Measurements from ENCODE around the gene EXOSC5.

EXOSC5 gene

GRCh38 chr19:41398050-41398418, 875 bp upstream of the EXOSC5 start:
- 0% methylated on average over 5 of the region's 5 CpGs for WGBS
- Histone ChIP-seq H2BK15ac (ENCODE audit: low read depth, poor library complexity, severe bottlenecking) (no peak overlapping the region), H3K23ac (ENCODE audit: low read length in 2 of 2) (no peak overlapping the region), H3K9me3 (ENCODE audit: control insufficient read depth, low read length) (no peaks in the 10 kb centered on the region), H2AK5ac (ENCODE audit: low read length, severe bottlenecking) (no peak overlapping the region), H3K27ac (ENCODE audit: low read length, poor library complexity, severe bottlenecking) (no peak overlapping the region), H3K4me3 (ENCODE audit: insufficient read depth in 1 of 2, low read depth in 1 of 2, low read length in 2 of 2) (peak overlapping the region; percentile 93 to 98), H4K91ac (ENCODE audit: low read length) (no peak overlapping the region), H2BK12ac (ENCODE audit: low read length in 2 of 2) (no peak overlapping the region), H3K4me2 (ENCODE audit: low read length, poor library complexity, severe bottlenecking) (peak overlapping the region; percentile 93), H3K4ac (ENCODE audit: low read depth in 1 of 2, low read length in 2 of 2) (peak overlapping the region; percentile 70 to 79), H3K79me1 (replicated peaks; ENCODE audit: low read length, poor library complexity, severe bottlenecking) (peaks cover 28% of the 10 kb centered on the region), H3K36me3 (ENCODE audit: control insufficient read depth in 1 of 2, insufficient read depth in 2 of 2, low read depth in 1 of 2, low read length in 2 of 2) (peaks cover 3% of the 10 kb centered on the region in 2 experiments), H3K18ac (ENCODE audit: low read depth in 1 of 2, low read length in 2 of 2) (peak overlapping the region in 1 of 2 experiments; percentile 69), H3K14ac (ENCODE audit: low read length in 2 of 2) (no peak overlapping the region), H3K9ac (ENCODE audit: low read length) (peak overlapping the region; percentile 98), H2BK120ac (ENCODE audit: low read depth, low read length) (no peak overlapping the region), H4K8ac (ENCODE audit: low read length) (peak overlapping the region; percentile 21), H3K4me1 (ENCODE audit: control insufficient read depth, insufficient read depth, low read depth, low read length) (peaks cover 5% of the 10 kb centered on the region), H3K27me3 (ENCODE audit: control insufficient read depth in 1 of 2, insufficient read depth in 1 of 2, low read length in 2 of 2) (no peaks in the 10 kb centered on the region), H2AFZ (ENCODE audit: low read depth, low read length) (peak overlapping the region; percentile 79), H2BK5ac (ENCODE audit: low read depth, low read length, poor library complexity, severe bottlenecking) (peak overlapping the region; percentile 79)
- no peak for DNase-seq

GRCh38 chr19:41395355-41395754, 1.8 kb downstream of the EXOSC5 start:
- Histone ChIP-seq H3K4me1 (ENCODE audit: control insufficient read depth, insufficient read depth, low read depth, low read length) (peaks cover 5% of the 10 kb centered on the region), H3K14ac (ENCODE audit: low read length in 2 of 2) (no peak overlapping the region), H2BK5ac (ENCODE audit: low read depth, low read length, poor library complexity, severe bottlenecking) (no peak overlapping the region), H2BK120ac (ENCODE audit: low read depth, low read length) (no peak overlapping the region), H4K8ac (ENCODE audit: low read length) (no peak overlapping the region), H4K91ac (ENCODE audit: low read length) (no peak overlapping the region), H3K9ac (ENCODE audit: low read length) (no peak overlapping the region), H3K18ac (ENCODE audit: low read depth in 1 of 2, low read length in 2 of 2) (no peak overlapping the region), H3K27ac (ENCODE audit: low read length, poor library complexity, severe bottlenecking) (no peak overlapping the region), H2BK12ac (ENCODE audit: low read length in 2 of 2) (no peak overlapping the region), H3K27me3 (ENCODE audit: control insufficient read depth in 1 of 2, insufficient read depth in 1 of 2, low read length in 2 of 2) (no peaks in the 10 kb centered on the region), H3K36me3 (ENCODE audit: control insufficient read depth in 1 of 2, insufficient read depth in 2 of 2, low read depth in 1 of 2, low read length in 2 of 2) (peaks cover 17 to 26% of the 10 kb centered on the region in 2 experiments), H3K23ac (ENCODE audit: low read length in 2 of 2) (no peak overlapping the region), H2AFZ (ENCODE audit: low read depth, low read length) (no peak overlapping the region), H2AK5ac (ENCODE audit: low read length, severe bottlenecking) (no peak overlapping the region), H3K9me3 (ENCODE audit: control insufficient read depth, low read length) (no peaks in the 10 kb centered on the region), H3K4me3 (ENCODE audit: insufficient read depth in 1 of 2, low read depth in 1 of 2, low read length in 2 of 2) (no peak overlapping the region), H2BK15ac (ENCODE audit: low read depth, poor library complexity, severe bottlenecking) (no peak overlapping the region), H3K4me2 (ENCODE audit: low read length, poor library complexity, severe bottlenecking) (no peak overlapping the region), H3K4ac (ENCODE audit: low read depth in 1 of 2, low read length in 2 of 2) (no peak overlapping the region), H3K79me1 (replicated peaks; ENCODE audit: low read length, poor library complexity, severe bottlenecking) (peaks cover 26% of the 10 kb centered on the region)
- DNase-seq = no peak
- 75% methylated on average over 6 of the region's 6 CpGs for WGBS

DNA sequence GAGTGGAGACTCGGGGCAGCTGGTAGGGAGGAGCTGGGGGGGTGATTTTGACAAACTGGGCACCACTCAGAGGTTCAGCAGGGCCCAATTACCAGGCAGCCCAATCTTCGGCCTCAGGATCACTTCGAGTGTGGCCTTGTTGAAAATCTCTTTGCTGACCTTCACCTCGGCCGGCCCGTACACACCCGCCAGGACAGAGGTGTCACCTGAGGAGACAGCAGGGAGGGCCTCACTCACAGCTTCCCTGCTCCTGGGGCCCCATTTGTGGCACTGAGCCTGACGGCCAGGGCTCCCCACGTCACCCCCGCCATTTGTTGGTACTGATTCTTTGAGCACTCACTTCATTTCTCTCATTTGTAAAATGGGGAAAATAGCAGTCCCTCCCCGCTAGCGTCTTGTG, 4.4 kb downstream of the EXOSC5 start:
- H3K27me3 ChIP-seq (ENCODE audit: control insufficient read depth in 1 of 2, insufficient read depth in 1 of 2, low read length in 2 of 2) = no peaks in the 10 kb centered on the region
- H3K4me3 ChIP-seq (ENCODE audit: insufficient read depth in 1 of 2, low read depth in 1 of 2, low read length in 2 of 2) = no peak overlapping the region
- peaks cover 11% of the 10 kb centered on the region for H3K79me1 ChIP-seq (replicated peaks; ENCODE audit: low read length, poor library complexity, severe bottlenecking)
- H2BK12ac ChIP-seq (ENCODE audit: low read length in 2 of 2) = no peak overlapping the region
- H3K18ac ChIP-seq (ENCODE audit: low read depth in 1 of 2, low read length in 2 of 2) = no peak overlapping the region
- H4K91ac ChIP-seq (ENCODE audit: low read length) = no peak overlapping the region
- no peak overlapping the region for H3K4ac ChIP-seq (ENCODE audit: low read depth in 1 of 2, low read length in 2 of 2)
- no peaks in the 10 kb centered on the region for H3K9me3 ChIP-seq (ENCODE audit: control insufficient read depth, low read length)
- no peak overlapping the region for H2AFZ ChIP-seq (ENCODE audit: low read depth, low read length)
- H3K14ac ChIP-seq (ENCODE audit: low read length in 2 of 2) = no peak overlapping the region
- no peak overlapping the region for H2BK5ac ChIP-seq (ENCODE audit: low read depth, low read length, poor library complexity, severe bottlenecking)
- H3K9ac ChIP-seq (ENCODE audit: low read length) = no peak overlapping the region
- H2BK120ac ChIP-seq (ENCODE audit: low read depth, low read length) = no peak overlapping the region
- DNase-seq = no peak
- 95% methylated on average over 12 of the region's 12 CpGs for whole genome bisulfite sequencing
- H4K8ac ChIP-seq (ENCODE audit: low read length) = no peak overlapping the region
- no peak overlapping the region for H2BK15ac ChIP-seq (ENCODE audit: low read depth, poor library complexity, severe bottlenecking)
- no peak overlapping the region for H3K4me2 ChIP-seq (ENCODE audit: low read length, poor library complexity, severe bottlenecking)
- no peak overlapping the region for H2AK5ac ChIP-seq (ENCODE audit: low read length, severe bottlenecking)
- H3K4me1 ChIP-seq (ENCODE audit: control insufficient read depth, insufficient read depth, low read depth, low read length) = peaks cover 2% of the 10 kb centered on the region
- no peak overlapping the region for H3K23ac ChIP-seq (ENCODE audit: low read length in 2 of 2)
- H3K27ac ChIP-seq (ENCODE audit: low read length, poor library complexity, severe bottlenecking) = no peak overlapping the region
- H3K36me3 ChIP-seq (ENCODE audit: control insufficient read depth in 1 of 2, insufficient read depth in 2 of 2, low read depth in 1 of 2, low read length in 2 of 2) = peaks cover 36 to 41% of the 10 kb centered on the region in 2 experiments

DNA sequence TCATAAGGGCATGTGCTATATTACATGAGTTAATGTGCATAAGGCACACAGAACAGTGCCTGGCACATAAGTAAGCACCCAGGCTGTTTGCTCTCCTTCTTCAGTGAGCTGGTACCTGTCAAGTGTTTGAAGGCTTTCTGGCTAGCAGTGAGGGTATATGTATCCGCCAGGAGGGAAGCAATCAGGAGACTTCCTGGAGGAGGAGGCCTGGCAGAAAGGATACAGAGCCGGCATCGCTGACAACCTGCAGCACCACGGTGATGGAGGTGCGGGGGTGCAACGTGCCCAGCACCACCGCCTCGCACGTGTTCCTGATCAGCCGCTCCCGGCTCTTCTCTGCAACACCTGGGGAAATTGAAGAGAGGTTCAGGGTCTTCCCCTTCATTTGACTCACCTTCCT, 5.5 kb downstream of the EXOSC5 start:
- Histone ChIP-seq H2BK12ac (ENCODE audit: low read length in 2 of 2) (no peak overlapping the region), H4K8ac (ENCODE audit: low read length) (no peak overlapping the region), H3K79me1 (replicated peaks; ENCODE audit: low read length, poor library complexity, severe bottlenecking) (peaks cover 10% of the 10 kb centered on the region), H3K14ac (ENCODE audit: low read length in 2 of 2) (no peak overlapping the region), H2AFZ (ENCODE audit: low read depth, low read length) (no peak overlapping the region), H3K27ac (ENCODE audit: low read length, poor library complexity, severe bottlenecking) (no peak overlapping the region), H3K36me3 (ENCODE audit: control insufficient read depth in 1 of 2, insufficient read depth in 2 of 2, low read depth in 1 of 2, low read length in 2 of 2) (peaks cover 43 to 46% of the 10 kb centered on the region in 2 experiments), H2BK120ac (ENCODE audit: low read depth, low read length) (no peak overlapping the region), H2BK15ac (ENCODE audit: low read depth, poor library complexity, severe bottlenecking) (no peak overlapping the region), H3K9ac (ENCODE audit: low read length) (no peak overlapping the region), H3K4me3 (ENCODE audit: insufficient read depth in 1 of 2, low read depth in 1 of 2, low read length in 2 of 2) (no peak overlapping the region), H4K91ac (ENCODE audit: low read length) (no peak overlapping the region), H3K18ac (ENCODE audit: low read depth in 1 of 2, low read length in 2 of 2) (no peak overlapping the region), H3K23ac (ENCODE audit: low read length in 2 of 2) (no peak overlapping the region), H2AK5ac (ENCODE audit: low read length, severe bottlenecking) (no peak overlapping the region), H3K4me2 (ENCODE audit: low read length, poor library complexity, severe bottlenecking) (no peak overlapping the region), H3K4ac (ENCODE audit: low read depth in 1 of 2, low read length in 2 of 2) (no peak overlapping the region), H3K4me1 (ENCODE audit: control insufficient read depth, insufficient read depth, low read depth, low read length) (no peaks in the 10 kb centered on the region), H2BK5ac (ENCODE audit: low read depth, low read length, poor library complexity, severe bottlenecking) (no peak overlapping the region), H3K27me3 (ENCODE audit: control insufficient read depth in 1 of 2, insufficient read depth in 1 of 2, low read length in 2 of 2) (no peaks in the 10 kb centered on the region), H3K9me3 (ENCODE audit: control insufficient read depth, low read length) (no peaks in the 10 kb centered on the region)
- no peak for DNase-seq
- WGBS = 77% methylated on average over 4 of the region's 11 CpGs
